ENCODE data around the gene CCDC8. TPM values are rescaled to one million over a fixed set of nuclear protein-coding genes. Genes with fewer than 3 reads are reported as not detected.

Gene CCDC8
- total and polyA plus RNA-seq, 9 of the 15 experiments (the other 6 are each of a cell fraction or from before 2014, with no cell fraction given), result 0.68 to 30.8 (median 15.6) TPM

GRCh38 chr19:46392837-46393236 is 20.5 kb downstream of the CCDC8 start:
- H3K36me3 ChIP-seq (ENCODE audit: control insufficient read depth, insufficient read depth, low read length), result peaks cover 43% of the 10 kb centered on the region; the same call in 2 of the 3 replicates
- no peak overlapping the region for H3K9ac ChIP-seq (ENCODE audit: insufficient read depth in 1 of 2, low read depth in 2 of 2, low read length in 2 of 2)
- peaks cover 2 to 5% of the 10 kb centered on the region in 2 experiments; a peak in 2 of 5 replicates for H3K27me3 ChIP-seq (ENCODE audit: control insufficient read depth in 2 of 2, insufficient read depth in 2 of 2, low read length in 2 of 2)
- no peak overlapping the region for H3K4me2 ChIP-seq (ENCODE audit: insufficient read depth, low read length)
- H4K20me1 ChIP-seq (replicated peaks; ENCODE audit: control insufficient read depth, insufficient read depth, low read length), result no peaks in the 10 kb centered on the region
- peaks cover 0 to 23% of the 10 kb centered on the region in 2 experiments; a peak in 2 of 5 replicates for H3K4me1 ChIP-seq (replicated peaks in 1 of 2; ENCODE audit: control insufficient read depth in 2 of 2, insufficient read depth in 2 of 2, low read length in 2 of 2)
- CTCF ChIA-PET (ENCODE audit: low intra/inter-chr PET ratio), result interaction anchor here (0.6 kb wide), 1 partner anchor 94 kb away, joined by 3 read pairs; no protein-coding TSS in a partner anchor
- intact Hi-C loops (cut with micrococcal nuclease), result no loop called here
- BruUV-seq (replicated peaks), result no TSS peak
- no peak overlapping the region for H2AFZ ChIP-seq (ENCODE audit: low read depth, low read length)
- no peaks in the 10 kb centered on the region for H3K9me3 ChIP-seq (replicated peaks; ENCODE audit: control insufficient read depth, insufficient read depth, low read depth, low read length)
- no peaks in the 10 kb centered on the region for H3K9me1 ChIP-seq (ENCODE audit: control insufficient read depth, insufficient read depth, low read length)
- H3K4me3 ChIP-seq, result no peak overlapping the region
- DNase-seq (ENCODE audit: extremely low read depth in 1 of 4, low spot score in 3 of 4), result no peak
- POLR2A ChIA-PET, result interaction anchor here (0.7 kb wide), 2 partner anchors 23 to 91 kb away, joined by 3 read pairs; no protein-coding TSS in a partner anchor
- ATAC-seq, result no peak
- 63% methylated on average over 4 of the region's 4 CpGs for WGBS (ENCODE audit: insufficient coverage, low coverage, missing lambda C conversion rate)
- no peak overlapping the region for H3K27ac ChIP-seq (ENCODE audit: extremely low read depth, low read depth, low read length)
- no peak for FAIRE-seq
- no peaks in the 10 kb centered on the region for H3K79me2 ChIP-seq (ENCODE audit: control insufficient read depth, insufficient read depth, low read length)
- in situ Hi-C loops (cut with MboI), result no loop called here
- TF ChIP-seq CHAMP1 (IDR thresholded peaks at IDR 0.05), result no peak
- no peak for TF ChIP-seq CAMTA2 (CRISPR knock-in tag; conservative IDR thresholded peaks at IDR 0.05)
- no peak for TF ChIP-seq GATA2 (CRISPR knock-in tag; IDR thresholded peaks at IDR 0.05)
- no peak for TF ChIP-seq ZC3H11A (IDR thresholded peaks at IDR 0.05; ENCODE audit: low read depth, low read length)
- TF ChIP-seq PRMT5 (CRISPR knock-in tag; IDR thresholded peaks at IDR 0.05), result no peak
- no peak for TF ChIP-seq MECOM (CRISPR knock-in tag; IDR thresholded peaks at IDR 0.05)
- no peak for TF ChIP-seq PTBP1 (IDR thresholded peaks at IDR 0.05; ENCODE audit: low read depth, low read length)
- TF ChIP-seq HINFP (tag; conservative IDR thresholded peaks at IDR 0.05; ENCODE audit: low read depth), result no peak
- TF ChIP-seq ATF2 (CRISPR knock-in tag; IDR thresholded peaks at IDR 0.05), result no peak
- no peak for TF ChIP-seq PRDM10 (IDR thresholded peaks at IDR 0.05; ENCODE audit: partially characterized antibody)
- no peak for TF ChIP-seq CSDE1 (IDR thresholded peaks at IDR 0.05)
